Natural killer cell (primary cell): ENCODE data around the gene STAB2. TPM values are rescaled to one million over a fixed set of nuclear protein-coding genes. Genes with fewer than 3 reads are reported as not detected.
"Not testable (repeated sequence)": the region's sequence is repeated elsewhere in the genome, so short reads cannot be mapped to it uniquely, and the experiment has no call there.

Source experiments
- ATAC-seq, 3 donors: fragments of 150-1000 bp in 2 of 3; fragments of 200-7000 bp in 1 of 3; cut with Tn5 transposase; 1 replicate in 1 of 3; 2 replicates in 2 of 3; pipeline ENCODE4 v1.10.0; 2021; ENCODE audit warnings: mild to moderate bottlenecking in 2 of 3, moderate library complexity in 2 of 3
- DNase-seq, 2 donors: peaks; one replicate each; pipeline versions ENCODE4 v3.0.0 to v3.0.0-alpha.2; 2013 to 2021; ENCODE audit warnings: mixed read lengths in 1 of 2
- H3K27ac ChIP-seq: one replicate; pipeline ENCODE4 v1.5.1; 2013; ENCODE audit warnings: mild to moderate bottlenecking, low read length
- H3K27me3 ChIP-seq: one replicate; pipeline ENCODE4 v1.6.1; 2013; ENCODE audit warnings: low read length; ENCODE audit not compliant: control insufficient read depth, insufficient read depth
- H3K36me3 ChIP-seq: one replicate; pipeline ENCODE4 v1.6.1; 2013; ENCODE audit warnings: low read length; ENCODE audit not compliant: control insufficient read depth, insufficient read depth
- H3K4me1 ChIP-seq: one replicate; pipeline ENCODE4 v1.6.1; 2013; ENCODE audit warnings: low read length; ENCODE audit not compliant: control insufficient read depth, insufficient read depth
- H3K4me3 ChIP-seq: one replicate; pipeline ENCODE4 v1.5.1; 2013; ENCODE audit warnings: low read length
- H3K9me3 ChIP-seq: one replicate; pipeline ENCODE4 v1.6.1; 2013; ENCODE audit warnings: low read length; ENCODE audit not compliant: control insufficient read depth, insufficient read depth
- H3K27ac Mint-ChIP-seq, 2 donors: one replicate each; pipeline ENCODE4 v1.8.0; 2022; ENCODE audit warnings: mild to moderate bottlenecking in 2 of 2, mixed read lengths in 2 of 2, moderate library complexity in 1 of 2
- H3K27me3 Mint-ChIP-seq, 2 donors: one replicate each; pipeline ENCODE4 v1.8.0; 2022; ENCODE audit warnings: low read depth in 2 of 2, mixed read lengths in 2 of 2
- H3K36me3 Mint-ChIP-seq: one replicate; pipeline ENCODE4 v1.8.0; 2022; ENCODE audit warnings: mixed read lengths
- H3K4me1 Mint-ChIP-seq, 2 donors: one replicate each; pipeline ENCODE4 v1.8.0; 2022; ENCODE audit warnings: mixed read lengths in 2 of 2
- H3K4me3 Mint-ChIP-seq: one replicate; pipeline ENCODE4 v1.8.0; 2022; ENCODE audit warnings: mild to moderate bottlenecking, moderate library complexity, mixed read lengths
- H3K9me3 Mint-ChIP-seq, 2 donors: one replicate each; pipeline ENCODE4 v1.8.0; 2022; ENCODE audit warnings: mixed read lengths in 2 of 2
- CTCF ChIP-seq: fragments of 200-600 bp; IDR thresholded peaks from one replicate; pipeline ENCODE4 v1.8.0; 2022; ENCODE audit warnings: antibody characterized with exemption
- WGBS: methylation state at CpG from one replicate; pipeline ENCODE4 v1.1.7; 2013; ENCODE audit warnings: missing lambda C conversion rate; ENCODE audit not compliant: insufficient coverage; 5-methylcytosine and 5-hydroxymethylcytosine counted together
- intact Hi-C: fragments of 100-400 bp; cut with micrococcal nuclease; formaldehyde crosslinking; loops from one replicate; pipeline ENCODE4 v1.14.2; 2022
- total RNA-seq, 4 donors: library from RNA; stranded (reverse); fragments of 120-200 nt in 1 of 4; gene quantifications; one replicate each; pipeline versions ENCODE4 v1.2.3 to v1.2.4, GENCODE V29; 2013 to 2022

STAB2 gene
- total RNA-seq, 3 donors from 2014 or later (not counting 1 experiment from before 2014, with no cell fraction given), result not detected

GRCh38 chr12:103642240-103642864, 55.3 kb downstream of the STAB2 start:
- no peak overlapping the region for H3K27ac ChIP-seq
- DNase-seq, result no peak
- Mint-ChIP-seq H3K36me3 (no peaks in the 10 kb centered on the region), H3K27ac (no peak overlapping the region), H3K4me1 (no peaks in the 10 kb centered on the region), H3K9me3 (no peaks in the 10 kb centered on the region), H3K4me3 (no peak overlapping the region), H3K27me3 (peaks cover 7 to 15% of the 10 kb centered on the region in 2 donors)
- no peaks in the 10 kb centered on the region for H3K9me3 ChIP-seq
- H3K27me3 ChIP-seq, result peaks cover 5% of the 10 kb centered on the region
- H3K36me3 ChIP-seq, result no peaks in the 10 kb centered on the region
- H3K4me3 ChIP-seq, result no peak overlapping the region
- H3K4me1 ChIP-seq, result no peaks in the 10 kb centered on the region
- intact Hi-C loops, result no loop called here
- 82% methylated on average over 3 of the region's 3 CpGs for WGBS
- no peak for ATAC-seq
- no peak for TF ChIP-seq CTCF

GRCh38 chr12:103645202-103645601, 58.1 kb downstream of the STAB2 start:
- H3K27ac ChIP-seq, result no peak overlapping the region
- no peak for TF ChIP-seq CTCF
- H3K27ac Mint-ChIP-seq, result no peak overlapping the region
- ATAC-seq, result no peak
- WGBS, result 90% methylated on average over 1 of the region's 1 CpG
- no peaks in the 10 kb centered on the region for H3K9me3 ChIP-seq
- no peaks in the 10 kb centered on the region for H3K9me3 Mint-ChIP-seq
- no peaks in the 10 kb centered on the region for H3K36me3 Mint-ChIP-seq
- H3K36me3 ChIP-seq, result no peaks in the 10 kb centered on the region
- peaks cover 5 to 14% of the 10 kb centered on the region in 2 donors for H3K27me3 Mint-ChIP-seq
- H3K4me1 ChIP-seq, result no peaks in the 10 kb centered on the region
- intact Hi-C loops, result no loop called here
- no peak overlapping the region for H3K4me3 Mint-ChIP-seq
- H3K4me1 Mint-ChIP-seq, result no peaks in the 10 kb centered on the region
- no peak overlapping the region for H3K4me3 ChIP-seq
- no peak for DNase-seq
- H3K27me3 ChIP-seq, result peaks cover 5% of the 10 kb centered on the region

- H3K27me3 Mint-ChIP-seq, result peaks cover 5 to 14% of the 10 kb centered on the region in 2 donors
- peaks cover 5% of the 10 kb centered on the region for H3K27me3 ChIP-seq
- H3K27ac ChIP-seq, result no peak overlapping the region
- H3K4me1 Mint-ChIP-seq, result no peaks in the 10 kb centered on the region
- no peak for TF ChIP-seq CTCF
- DNase-seq (no peak), ATAC-seq (no peak)
- no peaks in the 10 kb centered on the region for H3K36me3 ChIP-seq
- no peak overlapping the region for H3K27ac Mint-ChIP-seq
- H3K9me3 ChIP-seq, result no peaks in the 10 kb centered on the region
- intact Hi-C loops, result no loop called here
- no peaks in the 10 kb centered on the region for H3K4me1 ChIP-seq
- H3K9me3 Mint-ChIP-seq, result no peaks in the 10 kb centered on the region
- no peak overlapping the region for H3K4me3 ChIP-seq
- H3K36me3 Mint-ChIP-seq, result no peaks in the 10 kb centered on the region
- 82% methylated on average over 2 of the region's 2 CpGs for WGBS
- no peak overlapping the region for H3K4me3 Mint-ChIP-seq
Measured at GRCh38 chr12:103647267-103647666, 60.2 kb downstream of the STAB2 start.

GRCh38 chr12:103652808-103653207, 65.7 kb downstream of the STAB2 start:
- Histone ChIP-seq H3K4me1 (no peaks in the 10 kb centered on the region), H3K9me3 (no peaks in the 10 kb centered on the region), H3K27me3 (no peaks in the 10 kb centered on the region), H3K36me3 (no peaks in the 10 kb centered on the region), H3K4me3 (no peak overlapping the region), H3K27ac (no peak overlapping the region)
- DNase-seq (no peak), ATAC-seq (no peak)
- no peaks in the 10 kb centered on the region for H3K36me3 Mint-ChIP-seq
- intact Hi-C loops, result no loop called here
- H3K4me3 Mint-ChIP-seq, result no peak overlapping the region
- no peaks in the 10 kb centered on the region for H3K4me1 Mint-ChIP-seq
- no peak for TF ChIP-seq CTCF
- H3K9me3 Mint-ChIP-seq, result peaks cover 0 to 8% of the 10 kb centered on the region in 2 donors
- H3K27ac Mint-ChIP-seq, result no peak overlapping the region
- H3K27me3 Mint-ChIP-seq, result peaks cover 0 to 13% of the 10 kb centered on the region in 2 donors

- H3K4me1 Mint-ChIP-seq, H3K36me3 Mint-ChIP-seq, H3K36me3 ChIP-seq, DNase-seq, H3K27me3 ChIP-seq, H3K9me3 Mint-ChIP-seq, H3K27ac Mint-ChIP-seq, H3K9me3 ChIP-seq, H3K27ac ChIP-seq, ATAC-seq, H3K4me3 Mint-ChIP-seq, H3K4me1 ChIP-seq, intact Hi-C loops, H3K4me3 ChIP-seq: not testable (repeated sequence)
- WGBS, result 84% methylated on average over 3 of the region's 3 CpGs
- peaks cover 1 to 12% of the 10 kb centered on the region in 2 donors for H3K27me3 Mint-ChIP-seq
Measured at GRCh38 chr12:103653568-103654173, 66.6 kb downstream of the STAB2 start.
